Natural killer cell (primary cell): ENCODE measurements around the gene SRP9. TPM values are rescaled to one million over a fixed set of nuclear protein-coding genes. Genes with fewer than 3 reads are reported as not detected.
"Not testable (repeated sequence)": the region's sequence is repeated elsewhere in the genome, so short reads cannot be mapped to it uniquely, and the experiment has no call there.

Experiments used
- ATAC-seq, 3 donors: fragments of 150-1000 bp in 2 of 3; fragments of 200-7000 bp in 1 of 3; cut with Tn5 transposase; 1 replicate in 1 of 3; 2 replicates in 2 of 3; pipeline ENCODE4 v1.10.0; 2021; ENCODE audit warnings: mild to moderate bottlenecking in 2 of 3, moderate library complexity in 2 of 3
- DNase-seq, 2 donors: peaks; one replicate each; pipeline versions ENCODE4 v3.0.0 to v3.0.0-alpha.2; 2013 to 2021; ENCODE audit warnings: mixed read lengths in 1 of 2
- H3K27ac ChIP-seq: one replicate; pipeline ENCODE4 v1.5.1; 2013; ENCODE audit warnings: mild to moderate bottlenecking, low read length
- H3K27me3 ChIP-seq: one replicate; pipeline ENCODE4 v1.6.1; 2013; ENCODE audit warnings: low read length; ENCODE audit not compliant: control insufficient read depth, insufficient read depth
- H3K36me3 ChIP-seq: one replicate; pipeline ENCODE4 v1.6.1; 2013; ENCODE audit warnings: low read length; ENCODE audit not compliant: control insufficient read depth, insufficient read depth
- H3K4me1 ChIP-seq: one replicate; pipeline ENCODE4 v1.6.1; 2013; ENCODE audit warnings: low read length; ENCODE audit not compliant: control insufficient read depth, insufficient read depth
- H3K4me3 ChIP-seq: one replicate; pipeline ENCODE4 v1.5.1; 2013; ENCODE audit warnings: low read length
- H3K9me3 ChIP-seq: one replicate; pipeline ENCODE4 v1.6.1; 2013; ENCODE audit warnings: low read length; ENCODE audit not compliant: control insufficient read depth, insufficient read depth
- H3K27ac Mint-ChIP-seq, 2 donors: one replicate each; pipeline ENCODE4 v1.8.0; 2022; ENCODE audit warnings: mild to moderate bottlenecking in 2 of 2, mixed read lengths in 2 of 2, moderate library complexity in 1 of 2
- H3K27me3 Mint-ChIP-seq, 2 donors: one replicate each; pipeline ENCODE4 v1.8.0; 2022; ENCODE audit warnings: low read depth in 2 of 2, mixed read lengths in 2 of 2
- H3K36me3 Mint-ChIP-seq: one replicate; pipeline ENCODE4 v1.8.0; 2022; ENCODE audit warnings: mixed read lengths
- H3K4me1 Mint-ChIP-seq, 2 donors: one replicate each; pipeline ENCODE4 v1.8.0; 2022; ENCODE audit warnings: mixed read lengths in 2 of 2
- H3K4me3 Mint-ChIP-seq: one replicate; pipeline ENCODE4 v1.8.0; 2022; ENCODE audit warnings: mild to moderate bottlenecking, moderate library complexity, mixed read lengths
- H3K9me3 Mint-ChIP-seq, 2 donors: one replicate each; pipeline ENCODE4 v1.8.0; 2022; ENCODE audit warnings: mixed read lengths in 2 of 2
- CTCF ChIP-seq: fragments of 200-600 bp; IDR thresholded peaks from one replicate; pipeline ENCODE4 v1.8.0; 2022; ENCODE audit warnings: antibody characterized with exemption
- WGBS: methylation state at CpG from one replicate; pipeline ENCODE4 v1.1.7; 2013; ENCODE audit warnings: missing lambda C conversion rate; ENCODE audit not compliant: insufficient coverage; 5-methylcytosine and 5-hydroxymethylcytosine counted together
- intact Hi-C: fragments of 100-400 bp; cut with micrococcal nuclease; formaldehyde crosslinking; loops from one replicate; pipeline ENCODE4 v1.14.2; 2022
- total RNA-seq, 4 donors: library from RNA; stranded (reverse); fragments of 120-200 nt in 1 of 4; gene quantifications; one replicate each; pipeline versions ENCODE4 v1.2.3 to v1.2.4, GENCODE V29; 2013 to 2022

The SRP9 gene
- total RNA-seq, 3 donors from 2014 or later (not counting 1 experiment from before 2014, with no cell fraction given), result 83.1 to 116 (median 93.0) TPM

GRCh38 chr1:225814381-225814780, 36.8 kb downstream of the SRP9 start:
- Mint-ChIP-seq H3K9me3 (no peaks in the 10 kb centered on the region), H3K4me1 (peaks cover 13 to 16% of the 10 kb centered on the region in 2 donors), H3K27ac (no peak overlapping the region), H3K36me3 (no peaks in the 10 kb centered on the region), H3K27me3 (peaks cover 0 to 3% of the 10 kb centered on the region in 2 donors), H3K4me3 (no peak overlapping the region)
- H3K27me3 ChIP-seq, result no peaks in the 10 kb centered on the region
- intact Hi-C loops, result no loop called here
- ATAC-seq (no peak), DNase-seq (no peak)
- no peaks in the 10 kb centered on the region for H3K36me3 ChIP-seq
- 93% methylated on average over 7 of the region's 7 CpGs for WGBS
- H3K4me3 ChIP-seq, result no peak overlapping the region
- no peaks in the 10 kb centered on the region for H3K9me3 ChIP-seq
- TF ChIP-seq CTCF, result no peak
- H3K4me1 ChIP-seq, result peaks cover 16% of the 10 kb centered on the region
- H3K27ac ChIP-seq, result no peak overlapping the region

DNA sequence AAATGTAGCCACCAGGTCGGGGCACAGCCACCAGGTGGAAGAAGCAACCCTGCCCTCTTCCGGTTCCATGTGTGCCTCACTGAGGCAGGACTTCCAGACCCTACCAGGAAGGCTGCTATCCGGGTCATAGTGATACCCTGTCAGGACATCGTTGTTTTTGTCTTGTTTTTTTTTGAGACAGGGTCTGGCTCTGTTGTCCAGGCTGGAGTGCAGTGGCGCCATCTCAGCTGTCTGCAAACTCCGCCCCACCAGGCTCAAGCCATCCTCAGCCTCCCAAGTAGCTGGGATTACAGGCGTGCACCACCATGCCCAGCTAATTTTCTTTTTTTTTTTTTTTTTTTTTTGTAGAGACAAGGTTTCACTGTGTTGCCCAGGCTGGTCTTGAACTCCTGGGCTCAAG, 37.5 kb downstream of the SRP9 start:
- DNase-seq, H3K4me3 Mint-ChIP-seq, H3K4me1 Mint-ChIP-seq: not testable (repeated sequence)

GRCh38 chr1:225815526-225816178, 38.0 kb downstream of the SRP9 start:
- Mint-ChIP-seq H3K9me3 (no peaks in the 10 kb centered on the region), H3K27ac (no peak overlapping the region)
- intact Hi-C loops, result no loop called here

More for the DNA sequence above, 37.5 kb downstream of the SRP9 start:
- H3K36me3 Mint-ChIP-seq, H3K9me3 Mint-ChIP-seq, ATAC-seq, H3K4me3 ChIP-seq, intact Hi-C loops, H3K27ac ChIP-seq, H3K27ac Mint-ChIP-seq, H3K9me3 ChIP-seq, H3K27me3 Mint-ChIP-seq, H3K27me3 ChIP-seq, H3K36me3 ChIP-seq: not testable (repeated sequence)
- WGBS, result 94% methylated on average over 5 of the region's 7 CpGs
- peaks cover 11% of the 10 kb centered on the region for H3K4me1 ChIP-seq

More at GRCh38 chr1:225815526-225816178, 38.0 kb downstream of the SRP9 start:
- no peak for ATAC-seq
- Mint-ChIP-seq H3K4me3 (no peak overlapping the region), H3K36me3 (no peaks in the 10 kb centered on the region), H3K27me3 (no peaks in the 10 kb centered on the region), H3K4me1 (peaks cover 4 to 5% of the 10 kb centered on the region in 2 donors)
- WGBS, result 89% methylated on average over 17 of the region's 17 CpGs
- H3K27me3 ChIP-seq, result no peaks in the 10 kb centered on the region
- peaks cover 7% of the 10 kb centered on the region for H3K4me1 ChIP-seq
- TF ChIP-seq CTCF, result no peak
- no peaks in the 10 kb centered on the region for H3K36me3 ChIP-seq
- no peak for DNase-seq
- H3K9me3 ChIP-seq, result no peaks in the 10 kb centered on the region
- H3K4me3 ChIP-seq, result no peak overlapping the region
- no peak overlapping the region for H3K27ac ChIP-seq
